ENCODE data around the gene ULK4.

The ULK4 gene

DNA sequence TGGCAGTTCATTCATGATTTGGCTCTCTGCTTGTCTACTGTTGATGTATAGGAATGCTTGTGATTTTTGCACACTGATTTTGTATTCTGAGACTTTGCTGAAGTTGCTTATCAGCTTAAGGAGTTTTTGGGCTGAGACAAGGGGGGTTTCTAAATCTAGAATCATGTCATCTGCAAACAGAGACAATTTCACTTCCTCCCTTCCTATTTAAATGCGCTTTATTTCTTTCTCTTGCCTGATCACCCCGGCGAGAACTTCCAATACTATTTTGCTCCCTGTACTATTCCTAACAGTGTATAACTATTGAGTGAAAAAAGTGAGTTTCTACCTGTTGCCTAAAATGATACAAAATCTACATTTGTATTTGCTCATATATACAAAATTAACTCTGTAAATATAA is 128.3 kb downstream of the ULK4 start:
- ChIA-PET POLR2A (no interaction called here), CTCF (no interaction called here)
- H3K9me3 ChIP-seq (ENCODE audit: control insufficient read depth, insufficient read depth, low read depth, low read length) = no peaks in the 10 kb centered on the region
- no peak overlapping the region for H3K4me3 ChIP-seq (ENCODE audit: low read depth, low read length)
- TF ChIP-seq BCL11A (tag by site-specific recombination; IDR thresholded peaks at IDR 0.05; ENCODE audit: low read depth) = no peak
- no peak overlapping the region for H3K27ac ChIP-seq (ENCODE audit: extremely low read depth, low read depth, low read length)
- no peaks in the 10 kb centered on the region for H3K36me3 ChIP-seq (ENCODE audit: control insufficient read depth in 2 of 2, insufficient read depth in 1 of 2, low read length in 2 of 2)
- no peaks in the 10 kb centered on the region for H3K4me1 ChIP-seq (ENCODE audit: control insufficient read depth, insufficient read depth, low read length)

DNA sequence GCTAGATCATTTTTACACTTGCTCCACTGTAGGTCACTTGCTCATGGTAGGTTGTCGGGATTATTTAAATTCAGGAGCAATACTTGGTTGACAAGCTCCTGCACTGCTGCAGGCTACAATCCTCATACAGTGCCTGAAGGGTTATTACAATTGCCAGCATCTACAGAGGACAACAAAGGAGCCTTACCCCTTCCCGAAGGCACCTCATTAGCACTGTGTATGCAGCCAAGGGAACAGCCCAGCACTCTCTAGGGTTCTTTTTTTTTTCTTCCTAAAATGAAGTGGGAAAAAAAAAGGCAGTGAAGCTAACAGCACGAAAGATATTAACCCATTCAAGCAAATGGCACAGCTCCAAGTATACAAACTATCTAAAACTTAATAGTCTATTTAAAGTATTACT is 142.7 kb downstream of the ULK4 start:
- no peak for TF ChIP-seq ZNF174 (tag by site-specific recombination; IDR thresholded peaks at IDR 0.05)
- no peak for TF ChIP-seq ZNF404 (tag by site-specific recombination; IDR thresholded peaks at IDR 0.05)
- TF ChIP-seq, protein P1, sequence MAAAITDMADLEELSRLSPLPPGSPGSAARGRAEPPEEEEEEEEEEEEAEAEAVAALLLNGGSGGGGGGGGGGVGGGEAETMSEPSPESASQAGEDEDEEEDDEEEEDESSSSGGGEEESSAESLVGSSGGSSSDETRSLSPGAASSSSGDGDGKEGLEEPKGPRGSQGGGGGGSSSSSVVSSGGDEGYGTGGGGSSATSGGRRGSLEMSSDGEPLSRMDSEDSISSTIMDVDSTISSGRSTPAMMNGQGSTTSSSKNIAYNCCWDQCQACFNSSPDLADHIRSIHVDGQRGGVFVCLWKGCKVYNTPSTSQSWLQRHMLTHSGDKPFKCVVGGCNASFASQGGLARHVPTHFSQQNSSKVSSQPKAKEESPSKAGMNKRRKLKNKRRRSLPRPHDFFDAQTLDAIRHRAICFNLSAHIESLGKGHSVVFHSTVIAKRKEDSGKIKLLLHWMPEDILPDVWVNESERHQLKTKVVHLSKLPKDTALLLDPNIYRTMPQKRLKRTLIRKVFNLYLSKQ (tag by site-specific recombination; IDR thresholded peaks at IDR 0.05; ENCODE audit: borderline replicate concordance) = no peak
- Histone ChIP-seq H3K9me3 (ENCODE audit: control insufficient read depth, insufficient read depth, low read depth, low read length) (no peaks in the 10 kb centered on the region), H3K27ac (ENCODE audit: extremely low read depth, low read depth, low read length) (no peak overlapping the region), H3K4me1 (ENCODE audit: control insufficient read depth, insufficient read depth, low read length) (no peaks in the 10 kb centered on the region), H3K4me3 (ENCODE audit: low read depth, low read length) (no peak overlapping the region), H3K36me3 (ENCODE audit: control insufficient read depth in 2 of 2, insufficient read depth in 1 of 2, low read length in 2 of 2) (no peaks in the 10 kb centered on the region)
- ChIA-PET CTCF (no interaction called here), POLR2A (no interaction called here)

DNA sequence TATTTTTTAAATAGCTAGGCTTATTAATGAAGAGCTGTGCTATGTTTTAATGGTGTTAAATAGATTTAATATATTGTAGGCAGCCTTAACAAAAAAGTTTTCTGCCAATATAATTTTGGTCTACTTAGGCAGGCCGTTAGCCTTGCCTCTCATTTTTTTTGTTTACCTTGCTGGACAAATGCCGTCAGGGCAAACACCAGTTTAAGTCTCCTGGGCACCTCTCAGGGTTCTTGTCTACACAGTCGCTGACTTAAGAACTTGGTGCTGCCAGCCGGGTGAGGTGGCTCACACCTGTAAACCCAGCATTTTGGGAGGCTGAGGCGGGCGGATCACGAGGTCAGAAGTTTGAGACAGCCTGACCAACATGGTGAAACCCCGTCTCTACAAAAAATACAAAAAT is 153.3 kb downstream of the ULK4 start:
- no peaks in the 10 kb centered on the region for H3K9me3 ChIP-seq (ENCODE audit: control insufficient read depth, insufficient read depth, low read depth, low read length)
- no peak overlapping the region for H3K27ac ChIP-seq (ENCODE audit: extremely low read depth, low read depth, low read length)
- H3K36me3 ChIP-seq (ENCODE audit: control insufficient read depth in 2 of 2, insufficient read depth in 1 of 2, low read length in 2 of 2) = no peaks in the 10 kb centered on the region
- ChIA-PET CTCF (interaction anchor here (0.6 kb wide), 1 partner anchor 10 kb away, joined by 4 read pairs; no protein-coding TSS in a partner anchor), POLR2A (no interaction called here)
- H3K4me3 ChIP-seq (ENCODE audit: low read depth, low read length) = no peak overlapping the region
- TF ChIP-seq, protein P2, sequence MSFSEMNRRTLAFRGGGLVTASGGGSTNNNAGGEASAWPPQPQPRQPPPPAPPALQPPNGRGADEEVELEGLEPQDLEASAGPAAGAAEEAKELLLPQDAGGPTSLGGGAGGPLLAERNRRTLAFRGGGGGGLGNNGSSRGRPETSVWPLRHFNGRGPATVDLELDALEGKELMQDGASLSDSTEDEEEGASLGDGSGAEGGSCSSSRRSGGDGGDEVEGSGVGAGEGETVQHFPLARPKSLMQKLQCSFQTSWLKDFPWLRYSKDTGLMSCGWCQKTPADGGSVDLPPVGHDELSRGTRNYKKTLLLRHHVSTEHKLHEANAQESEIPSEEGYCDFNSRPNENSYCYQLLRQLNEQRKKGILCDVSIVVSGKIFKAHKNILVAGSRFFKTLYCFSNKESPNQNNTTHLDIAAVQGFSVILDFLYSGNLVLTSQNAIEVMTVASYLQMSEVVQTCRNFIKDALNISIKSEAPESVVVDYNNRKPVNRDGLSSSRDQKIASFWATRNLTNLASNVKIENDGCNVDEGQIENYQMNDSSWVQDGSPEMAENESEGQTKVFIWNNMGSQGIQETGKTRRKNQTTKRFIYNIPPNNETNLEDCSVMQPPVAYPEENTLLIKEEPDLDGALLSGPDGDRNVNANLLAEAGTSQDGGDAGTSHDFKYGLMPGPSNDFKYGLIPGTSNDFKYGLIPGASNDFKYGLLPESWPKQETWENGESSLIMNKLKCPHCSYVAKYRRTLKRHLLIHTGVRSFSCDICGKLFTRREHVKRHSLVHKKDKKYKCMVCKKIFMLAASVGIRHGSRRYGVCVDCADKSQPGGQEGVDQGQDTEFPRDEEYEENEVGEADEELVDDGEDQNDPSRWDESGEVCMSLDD (tag by site-specific recombination; IDR thresholded peaks at IDR 0.05) = no peak
- TF ChIP-seq KLF8 (tag by site-specific recombination; IDR thresholded peaks at IDR 0.05) = no peak
- no peak for TF ChIP-seq ZNF561 (tag by site-specific recombination; IDR thresholded peaks at IDR 0.05; ENCODE audit: borderline replicate concordance)
- TF ChIP-seq ZNF404 (tag by site-specific recombination; IDR thresholded peaks at IDR 0.05) = no peak
- TF ChIP-seq, protein P3, sequence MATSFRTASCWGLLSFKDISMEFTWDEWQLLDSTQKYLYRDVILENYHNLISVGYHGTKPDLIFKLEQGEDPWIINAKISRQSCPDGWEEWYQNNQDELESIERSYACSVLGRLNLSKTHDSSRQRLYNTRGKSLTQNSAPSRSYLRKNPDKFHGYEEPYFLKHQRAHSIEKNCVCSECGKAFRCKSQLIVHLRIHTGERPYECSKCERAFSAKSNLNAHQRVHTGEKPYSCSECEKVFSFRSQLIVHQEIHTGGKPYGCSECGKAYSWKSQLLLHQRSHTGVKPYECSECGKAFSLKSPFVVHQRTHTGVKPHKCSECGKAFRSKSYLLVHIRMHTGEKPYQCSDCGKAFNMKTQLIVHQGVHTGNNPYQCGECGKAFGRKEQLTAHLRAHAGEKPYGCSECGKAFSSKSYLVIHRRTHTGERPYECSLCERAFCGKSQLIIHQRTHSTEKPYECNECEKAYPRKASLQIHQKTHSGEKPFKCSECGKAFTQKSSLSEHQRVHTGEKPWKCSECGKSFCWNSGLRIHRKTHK (tag by site-specific recombination; IDR thresholded peaks at IDR 0.05) = no peak
- no peak for TF ChIP-seq ZNF214 (tag by site-specific recombination; IDR thresholded peaks at IDR 0.05; ENCODE audit: borderline replicate concordance)
- no peak for TF ChIP-seq ZBTB17 (tag by site-specific recombination; IDR thresholded peaks at IDR 0.05)
- no peaks in the 10 kb centered on the region for H3K4me1 ChIP-seq (ENCODE audit: control insufficient read depth, insufficient read depth, low read length)

DNA sequence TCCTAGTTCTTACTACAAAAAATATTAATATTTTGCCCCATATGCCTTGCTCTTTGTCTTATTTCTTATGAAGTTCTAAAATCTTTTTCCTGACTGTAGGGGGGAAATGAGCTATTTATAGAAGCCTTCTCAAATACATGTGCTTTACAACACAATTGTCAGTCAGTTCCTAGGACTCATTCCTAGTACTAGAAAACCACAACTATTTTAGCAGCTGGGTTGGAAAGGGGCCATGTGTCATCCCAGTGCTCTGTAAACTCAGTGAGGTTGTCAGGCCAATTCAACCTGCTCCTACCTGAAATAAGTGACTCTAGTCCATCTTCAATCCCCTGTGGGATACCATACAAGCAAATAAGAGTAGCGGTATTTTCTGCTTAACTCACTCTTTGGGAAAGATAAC is 153.8 kb downstream of the ULK4 start:
- ChIA-PET CTCF (interaction anchor here (0.6 kb wide), 1 partner anchor 10 kb away, joined by 4 read pairs; no protein-coding TSS in a partner anchor), POLR2A (no interaction called here)
- Histone ChIP-seq H3K9me3 (ENCODE audit: control insufficient read depth, insufficient read depth, low read depth, low read length) (no peaks in the 10 kb centered on the region), H3K4me1 (ENCODE audit: control insufficient read depth, insufficient read depth, low read length) (no peaks in the 10 kb centered on the region), H3K36me3 (ENCODE audit: control insufficient read depth in 2 of 2, insufficient read depth in 1 of 2, low read length in 2 of 2) (no peaks in the 10 kb centered on the region), H3K4me3 (ENCODE audit: low read depth, low read length) (no peak overlapping the region), H3K27ac (ENCODE audit: extremely low read depth, low read depth, low read length) (no peak overlapping the region)
- TF ChIP-seq, protein P3 (tag by site-specific recombination; IDR thresholded peaks at IDR 0.05) = no peak
- no peak for TF ChIP-seq ZNF624 (tag by site-specific recombination; IDR thresholded peaks at IDR 0.05)
- TF ChIP-seq ZNF223 (tag by site-specific recombination; IDR thresholded peaks at IDR 0.05) = no peak
- TF ChIP-seq ZNF138 (tag by site-specific recombination; IDR thresholded peaks at IDR 0.05; ENCODE audit: borderline replicate concordance) = no peak
- no peak for TF ChIP-seq ZNF571 (tag by site-specific recombination; IDR thresholded peaks at IDR 0.05)
- TF ChIP-seq ZNF354C (tag by site-specific recombination; IDR thresholded peaks at IDR 0.05; ENCODE audit: borderline replicate concordance, low read depth) = no peak
- no peak for TF ChIP-seq ZSCAN30 (tag by site-specific recombination; IDR thresholded peaks at IDR 0.05)
- no peak for TF ChIP-seq ZNF112 (tag by site-specific recombination; IDR thresholded peaks at IDR 0.05)
- TF ChIP-seq KLF10 (tag by site-specific recombination; IDR thresholded peaks at IDR 0.05) = no peak
- no peak for TF ChIP-seq ZNF404 (tag by site-specific recombination; IDR thresholded peaks at IDR 0.05)
- no peak for TF ChIP-seq ZNF114 (tag by site-specific recombination; IDR thresholded peaks at IDR 0.05)
- TF ChIP-seq ZNF311 (tag by site-specific recombination; IDR thresholded peaks at IDR 0.05; ENCODE audit: borderline replicate concordance) = no peak
